Right atrium auricular region (tissue), 2 donors: ENCODE measurements around the gene CCAR1. TPM values are rescaled to one million over a fixed set of nuclear protein-coding genes. Genes with fewer than 3 reads are reported as not detected.
"Not testable (repeated sequence)": the region's sequence is repeated elsewhere in the genome, so short reads cannot be mapped to it uniquely, and the experiment has no call there.

ENCODE experiments used
- DNase-seq: peaks from one replicate; pipeline ENCODE4 v3.0.0-alpha.2; 2019; ENCODE audit warnings: low spot score
- H3K27ac ChIP-seq, 2 donors: fragments of 200-600 bp; sonication (generic); 1 replicate in 1 of 2; 2 replicates in 1 of 2; pipeline ENCODE4 v1.5.1; 2016 to 2019
- H3K27me3 ChIP-seq, 2 donors: fragments of 200-600 bp; sonication (generic); one replicate each; pipeline versions ENCODE4 v1.5.1 to v1.6.0; 2017 to 2019
- H3K36me3 ChIP-seq: fragments of 200-600 bp; sonication (generic); one replicate; pipeline ENCODE4 v1.5.1; 2016
- H3K4me1 ChIP-seq, 2 donors: fragments of 200-600 bp; sonication (generic); one replicate each; pipeline versions ENCODE4 v1.5.1 to v1.6.0; 2017 to 2019
- H3K4me3 ChIP-seq, 2 donors: fragments of 200-600 bp; sonication (generic); 1 replicate in 1 of 2; 2 replicates in 1 of 2; pipeline ENCODE4 v1.5.1; 2017 to 2019; ENCODE audit warnings: mild to moderate bottlenecking in 1 of 2, moderate library complexity in 1 of 2
- H3K9me3 ChIP-seq, 2 donors: fragments of 200-600 bp; sonication (generic); one replicate each; pipeline ENCODE4 v1.5.1; 2019
- total RNA-seq, 2 donors: library from RNA; depleted of rRNA; stranded (reverse); fragments of >200 nt; gene quantifications; one replicate each; pipeline ENCODE4 v1.1.0, GENCODE V29; 2016
- TF ChIP-seq, protein P1 (sequence below), 2 donors: fragments of 200-600 bp; sonication (generic); IDR thresholded peaks; one replicate each; pipeline ENCODE4 v1.5.1; 2019; ENCODE audit warnings: antibody characterized with exemption in 2 of 2

CCAR1 gene
- total RNA-seq, 2 donors from 2014 or later: 21.0 to 25.0 TPM

DNA sequence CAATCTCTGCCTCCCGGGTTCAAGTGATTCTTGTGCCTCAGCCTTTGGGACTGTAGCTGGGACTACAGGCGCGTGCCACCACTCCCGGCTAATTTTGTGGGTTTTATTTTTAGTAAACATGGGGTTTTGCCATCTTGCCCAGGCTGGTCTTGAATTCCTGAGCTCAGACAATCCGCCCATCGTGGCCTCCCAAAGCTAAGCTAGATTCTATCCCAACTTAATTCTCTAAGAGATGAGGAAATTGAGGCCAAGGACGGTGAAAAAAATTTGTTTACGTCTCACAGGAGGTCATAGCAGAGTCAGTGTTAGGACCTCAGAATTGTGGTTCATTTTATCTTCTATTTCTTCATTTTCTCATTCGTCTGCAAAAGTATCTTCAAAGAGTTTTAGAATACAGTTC, 6.1 kb downstream of the CCAR1 start:
- Histone ChIP-seq H3K27me3 (no peaks in the 10 kb centered on the region), H3K4me1 (peaks cover 0 to 8% of the 10 kb centered on the region in 2 donors), H3K9me3 (no peaks in the 10 kb centered on the region), H3K4me3 (no peak overlapping the region), H3K27ac (no peak overlapping the region), H3K36me3 (peaks cover 59% of the 10 kb centered on the region)
- no peak for DNase-seq
- TF ChIP-seq, protein P1, sequence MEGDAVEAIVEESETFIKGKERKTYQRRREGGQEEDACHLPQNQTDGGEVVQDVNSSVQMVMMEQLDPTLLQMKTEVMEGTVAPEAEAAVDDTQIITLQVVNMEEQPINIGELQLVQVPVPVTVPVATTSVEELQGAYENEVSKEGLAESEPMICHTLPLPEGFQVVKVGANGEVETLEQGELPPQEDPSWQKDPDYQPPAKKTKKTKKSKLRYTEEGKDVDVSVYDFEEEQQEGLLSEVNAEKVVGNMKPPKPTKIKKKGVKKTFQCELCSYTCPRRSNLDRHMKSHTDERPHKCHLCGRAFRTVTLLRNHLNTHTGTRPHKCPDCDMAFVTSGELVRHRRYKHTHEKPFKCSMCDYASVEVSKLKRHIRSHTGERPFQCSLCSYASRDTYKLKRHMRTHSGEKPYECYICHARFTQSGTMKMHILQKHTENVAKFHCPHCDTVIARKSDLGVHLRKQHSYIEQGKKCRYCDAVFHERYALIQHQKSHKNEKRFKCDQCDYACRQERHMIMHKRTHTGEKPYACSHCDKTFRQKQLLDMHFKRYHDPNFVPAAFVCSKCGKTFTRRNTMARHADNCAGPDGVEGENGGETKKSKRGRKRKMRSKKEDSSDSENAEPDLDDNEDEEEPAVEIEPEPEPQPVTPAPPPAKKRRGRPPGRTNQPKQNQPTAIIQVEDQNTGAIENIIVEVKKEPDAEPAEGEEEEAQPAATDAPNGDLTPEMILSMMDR (IDR thresholded peaks at IDR 0.05): no peak

DNA sequence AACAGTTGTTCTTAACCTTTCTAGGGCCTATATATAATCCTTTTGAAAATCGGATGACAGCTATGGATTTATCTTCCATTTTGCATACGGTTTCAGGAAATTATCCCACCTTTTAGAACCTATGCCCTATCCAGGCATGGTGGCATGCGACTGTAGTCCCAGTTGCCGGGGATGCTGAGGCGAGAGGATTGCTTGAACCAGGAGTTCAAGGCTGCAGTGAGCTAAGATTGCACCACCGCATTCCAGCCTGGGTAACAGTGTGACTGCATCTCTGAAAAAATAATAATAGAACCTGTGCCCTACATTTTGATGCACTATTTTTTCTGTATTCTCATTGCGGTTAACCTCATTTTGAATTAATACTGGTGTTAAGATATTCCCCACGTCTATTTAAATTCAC, 11.6 kb downstream of the CCAR1 start:
- H3K27ac ChIP-seq: no peak overlapping the region
- H3K36me3 ChIP-seq: peaks cover 80% of the 10 kb centered on the region
- no peaks in the 10 kb centered on the region for H3K4me1 ChIP-seq
- no peaks in the 10 kb centered on the region for H3K9me3 ChIP-seq
- H3K27me3 ChIP-seq: no peaks in the 10 kb centered on the region
- no peak overlapping the region for H3K4me3 ChIP-seq
- TF ChIP-seq, protein P1 (IDR thresholded peaks at IDR 0.05): no peak
- no peak for DNase-seq

DNA sequence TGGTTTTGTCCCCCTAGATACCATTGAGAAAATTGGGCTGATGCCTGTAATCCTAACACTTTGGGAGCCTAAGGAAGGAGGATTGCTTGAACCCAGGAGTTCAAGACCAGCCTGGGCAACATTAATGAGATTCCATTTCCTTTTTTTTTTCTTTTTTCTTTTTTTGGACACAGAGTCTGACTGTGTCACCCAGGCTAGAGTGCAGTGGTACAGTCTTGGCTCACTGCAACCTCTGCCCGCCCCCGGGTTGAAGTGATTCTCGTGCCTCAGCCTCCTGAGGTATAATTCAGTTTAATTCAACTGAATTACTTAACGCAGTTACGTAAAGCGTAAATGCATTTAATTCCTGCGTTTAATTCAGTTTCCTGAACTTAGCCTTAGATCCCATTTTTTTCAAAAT, 13.3 kb downstream of the CCAR1 start:
- TF ChIP-seq, protein P1 (IDR thresholded peaks at IDR 0.05): no peak
- H3K36me3 ChIP-seq: peaks cover 82% of the 10 kb centered on the region
- no peak for DNase-seq
- H3K4me3 ChIP-seq: no peak overlapping the region
- no peaks in the 10 kb centered on the region for H3K27me3 ChIP-seq
- no peaks in the 10 kb centered on the region for H3K9me3 ChIP-seq
- no peaks in the 10 kb centered on the region for H3K4me1 ChIP-seq
- H3K27ac ChIP-seq: no peak overlapping the region

DNA sequence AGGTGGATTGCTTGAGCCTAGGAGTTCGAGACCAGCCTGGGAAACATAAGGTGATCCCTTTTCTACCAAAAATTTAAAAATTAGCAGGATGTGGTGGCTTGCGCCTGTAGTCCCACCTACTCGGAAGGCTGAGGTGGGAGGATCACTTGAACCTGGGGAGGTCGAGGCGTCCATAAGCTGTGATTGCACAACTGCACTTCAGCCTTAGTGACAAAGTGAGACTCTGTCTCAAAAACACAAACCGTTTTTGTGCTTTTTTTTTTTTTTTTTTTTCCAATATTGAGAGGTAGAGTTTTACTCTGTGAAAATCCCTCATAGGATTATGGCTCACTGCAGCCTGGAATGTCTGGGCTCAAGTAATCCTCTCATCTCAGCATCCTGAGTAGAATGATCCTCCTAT, 14.1 kb downstream of the CCAR1 start:
- no peak overlapping the region for H3K27ac ChIP-seq
- no peaks in the 10 kb centered on the region for H3K9me3 ChIP-seq
- peak; percentile 2 for DNase-seq
- TF ChIP-seq, protein P1 (IDR thresholded peaks at IDR 0.05): no peak
- no peaks in the 10 kb centered on the region for H3K27me3 ChIP-seq
- H3K36me3 ChIP-seq: peaks cover 82% of the 10 kb centered on the region
- no peak overlapping the region for H3K4me3 ChIP-seq
- no peaks in the 10 kb centered on the region for H3K4me1 ChIP-seq

DNA sequence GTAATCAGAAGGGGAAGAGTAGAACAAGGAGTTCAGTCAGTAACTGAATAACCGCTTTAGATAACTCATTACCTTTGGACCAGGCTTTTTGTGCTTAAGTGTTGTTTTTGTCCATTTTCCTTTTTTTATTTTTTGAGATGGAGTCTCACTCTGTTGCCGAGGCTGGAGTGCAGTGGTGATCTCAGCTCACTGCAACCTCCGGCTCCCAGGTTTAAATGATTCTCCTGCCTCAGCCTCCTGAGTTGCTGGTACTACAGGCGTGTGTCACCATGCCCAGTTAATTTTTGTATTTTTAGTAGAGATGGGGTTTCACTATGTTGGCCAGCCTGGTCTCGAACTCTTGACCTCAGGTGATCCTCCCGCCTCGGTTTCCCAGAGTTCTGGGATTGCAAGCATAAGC, 14.7 kb downstream of the CCAR1 start:
- not testable (repeated sequence) for H3K9me3 ChIP-seq, H3K27me3 ChIP-seq, H3K4me3 ChIP-seq, H3K27ac ChIP-seq, H3K4me1 ChIP-seq, DNase-seq
- H3K36me3 ChIP-seq: peaks cover 85% of the 10 kb centered on the region

DNA sequence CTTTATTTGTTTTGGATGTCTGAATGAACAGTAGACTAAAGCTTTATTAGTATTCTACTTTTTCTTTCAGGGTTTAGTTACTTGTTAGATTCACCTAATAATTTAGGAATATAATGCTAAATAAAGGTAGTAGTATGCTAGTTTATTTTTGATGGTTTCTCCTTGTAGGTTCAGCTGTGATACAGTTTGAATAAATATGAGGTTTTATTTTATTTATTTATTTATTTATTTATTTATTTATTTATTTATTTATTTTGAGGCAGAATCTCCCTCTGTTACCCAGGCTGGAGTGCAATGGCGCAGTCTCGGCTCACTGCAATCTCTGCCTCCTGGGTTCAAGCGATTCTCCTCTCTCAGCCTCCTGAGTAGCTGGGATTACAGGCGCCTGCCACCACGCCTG, 19.6 kb downstream of the CCAR1 start:
- not testable (repeated sequence) for H3K4me1 ChIP-seq, H3K27ac ChIP-seq, DNase-seq, H3K4me3 ChIP-seq, H3K9me3 ChIP-seq, H3K27me3 ChIP-seq
- peaks cover 83% of the 10 kb centered on the region for H3K36me3 ChIP-seq

DNA sequence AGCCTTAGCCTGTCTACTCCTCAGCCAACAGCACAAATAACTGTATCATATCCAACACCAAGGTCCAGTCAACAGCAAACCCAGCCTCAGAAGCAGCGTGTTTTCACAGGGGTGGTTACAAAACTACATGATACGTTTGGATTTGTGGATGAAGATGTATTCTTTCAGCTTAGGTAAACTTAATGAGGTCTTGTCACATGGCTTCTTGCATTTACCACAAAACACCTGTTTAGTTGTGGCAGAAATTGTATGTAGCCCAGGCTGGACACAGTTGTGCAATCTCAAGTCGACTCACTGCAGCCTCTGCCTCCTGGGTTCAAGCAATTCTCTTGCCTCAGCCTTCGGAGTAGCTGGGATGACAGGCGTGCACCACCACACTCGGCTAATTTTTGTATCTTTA, 21.4 kb downstream of the CCAR1 start:
- no peak for DNase-seq
- no peak overlapping the region for H3K27ac ChIP-seq
- H3K36me3 ChIP-seq: peaks cover 83% of the 10 kb centered on the region
- H3K4me3 ChIP-seq: no peak overlapping the region
- H3K27me3 ChIP-seq: no peaks in the 10 kb centered on the region
- H3K9me3 ChIP-seq: no peaks in the 10 kb centered on the region
- TF ChIP-seq, protein P1 (IDR thresholded peaks at IDR 0.05): no peak
- no peaks in the 10 kb centered on the region for H3K4me1 ChIP-seq
